Measurements from ENCODE around the gene METTL26. TPM values are rescaled to one million over a fixed set of nuclear protein-coding genes. Genes with fewer than 3 reads are reported as not detected.

METTL26 gene
- total and polyA plus RNA-seq, 9 of the 15 experiments (the other 6 are each of a cell fraction or from before 2014, with no cell fraction given), result 7.3 to 262 (median 80.9) TPM

DNA sequence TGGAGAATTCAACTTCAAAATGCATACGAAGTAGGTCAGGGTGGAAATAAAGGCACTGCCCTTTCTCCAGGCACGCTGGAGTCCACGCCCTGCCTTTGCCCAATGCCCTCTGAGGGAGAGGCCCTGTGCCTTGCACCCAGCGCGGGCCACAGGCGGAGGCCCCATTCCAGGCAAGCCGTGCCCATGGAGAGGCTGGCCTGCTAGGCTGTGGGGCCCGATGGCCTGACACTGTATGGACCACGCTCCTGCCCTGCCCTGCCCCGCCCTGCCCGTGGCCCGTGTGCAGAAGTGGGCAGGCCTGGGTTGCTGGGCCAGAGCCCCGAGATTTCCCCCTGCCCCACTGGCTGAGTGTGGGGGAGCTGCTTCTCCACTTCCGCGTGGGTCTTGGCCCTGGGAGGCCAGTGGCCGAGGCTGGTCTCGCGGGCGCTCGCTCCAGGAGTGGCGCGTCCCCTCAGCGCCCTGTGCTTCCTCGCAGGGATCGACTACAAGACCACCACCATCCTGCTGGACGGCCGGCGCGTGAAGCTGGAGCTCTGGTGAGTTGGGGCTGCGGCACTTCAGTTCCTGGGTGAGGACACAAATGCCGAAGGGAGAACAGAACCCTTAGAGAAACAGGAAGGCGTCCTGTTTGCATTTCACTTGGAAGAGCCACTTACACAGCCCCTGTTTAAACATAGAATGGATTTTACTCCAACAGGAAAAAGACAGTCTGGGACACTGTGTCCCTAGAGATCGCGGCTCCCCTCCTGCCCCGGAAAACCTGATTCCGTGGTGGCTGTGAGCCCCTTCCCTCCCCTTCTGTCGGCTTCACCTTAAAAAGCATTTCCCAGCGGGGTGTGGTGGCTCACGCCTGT lies 19.1 kb downstream of the METTL26 start (continued):
- TF ChIP-seq, protein P1, sequence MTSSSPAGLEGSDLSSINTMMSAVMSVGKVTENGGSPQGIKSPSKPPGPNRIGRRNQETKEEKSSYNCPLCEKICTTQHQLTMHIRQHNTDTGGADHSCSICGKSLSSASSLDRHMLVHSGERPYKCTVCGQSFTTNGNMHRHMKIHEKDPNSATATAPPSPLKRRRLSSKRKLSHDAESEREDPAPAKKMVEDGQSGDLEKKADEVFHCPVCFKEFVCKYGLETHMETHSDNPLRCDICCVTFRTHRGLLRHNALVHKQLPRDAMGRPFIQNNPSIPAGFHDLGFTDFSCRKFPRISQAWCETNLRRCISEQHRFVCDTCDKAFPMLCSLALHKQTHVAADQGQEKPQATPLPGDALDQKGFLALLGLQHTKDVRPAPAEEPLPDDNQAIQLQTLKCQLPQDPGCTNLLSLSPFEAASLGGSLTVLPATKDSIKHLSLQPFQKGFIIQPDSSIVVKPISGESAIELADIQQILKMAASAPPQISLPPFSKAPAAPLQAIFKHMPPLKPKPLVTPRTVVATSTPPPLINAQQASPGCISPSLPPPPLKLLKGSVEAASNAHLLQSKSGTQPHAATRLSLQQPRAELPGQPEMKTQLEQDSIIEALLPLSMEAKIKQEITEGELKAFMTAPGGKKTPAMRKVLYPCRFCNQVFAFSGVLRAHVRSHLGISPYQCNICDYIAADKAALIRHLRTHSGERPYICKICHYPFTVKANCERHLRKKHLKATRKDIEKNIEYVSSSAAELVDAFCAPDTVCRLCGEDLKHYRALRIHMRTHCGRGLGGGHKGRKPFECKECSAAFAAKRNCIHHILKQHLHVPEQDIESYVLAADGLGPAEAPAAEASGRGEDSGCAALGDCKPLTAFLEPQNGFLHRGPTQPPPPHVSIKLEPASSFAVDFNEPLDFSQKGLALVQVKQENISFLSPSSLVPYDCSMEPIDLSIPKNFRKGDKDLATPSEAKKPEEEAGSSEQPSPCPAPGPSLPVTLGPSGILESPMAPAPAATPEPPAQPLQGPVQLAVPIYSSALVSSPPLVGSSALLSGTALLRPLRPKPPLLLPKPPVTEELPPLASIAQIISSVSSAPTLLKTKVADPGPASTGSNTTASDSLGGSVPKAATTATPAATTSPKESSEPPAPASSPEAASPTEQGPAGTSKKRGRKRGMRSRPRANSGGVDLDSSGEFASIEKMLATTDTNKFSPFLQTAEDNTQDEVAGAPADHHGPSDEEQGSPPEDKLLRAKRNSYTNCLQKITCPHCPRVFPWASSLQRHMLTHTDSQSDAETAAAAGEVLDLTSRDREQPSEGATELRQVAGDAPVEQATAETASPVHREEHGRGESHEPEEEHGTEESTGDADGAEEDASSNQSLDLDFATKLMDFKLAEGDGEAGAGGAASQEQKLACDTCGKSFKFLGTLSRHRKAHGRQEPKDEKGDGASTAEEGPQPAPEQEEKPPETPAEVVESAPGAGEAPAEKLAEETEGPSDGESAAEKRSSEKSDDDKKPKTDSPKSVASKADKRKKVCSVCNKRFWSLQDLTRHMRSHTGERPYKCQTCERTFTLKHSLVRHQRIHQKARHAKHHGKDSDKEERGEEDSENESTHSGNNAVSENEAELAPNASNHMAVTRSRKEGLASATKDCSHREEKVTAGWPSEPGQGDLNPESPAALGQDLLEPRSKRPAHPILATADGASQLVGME (CRISPR knock-in tag; IDR thresholded peaks at IDR 0.05), result no peak

DNA sequence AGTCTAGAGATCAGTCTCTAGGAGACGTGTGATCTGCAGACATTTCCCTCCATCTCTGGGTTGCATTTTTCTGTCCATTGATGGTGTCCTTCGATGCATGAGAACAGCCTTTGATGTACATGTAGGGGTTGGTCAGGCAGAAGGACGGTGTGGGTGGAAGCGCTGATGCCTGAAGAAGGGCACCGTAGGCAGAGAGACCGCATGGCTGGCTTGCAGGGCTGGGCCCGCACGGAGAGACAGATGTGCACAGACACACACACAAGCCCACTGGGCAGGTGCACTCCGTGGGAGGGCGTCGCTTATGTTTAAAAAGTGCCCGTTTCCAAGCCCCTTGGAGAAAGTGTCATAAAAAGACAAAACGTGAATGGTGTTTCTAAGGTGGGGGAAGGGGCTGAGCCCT lies 21.0 kb downstream of the METTL26 start:
- ATAC-seq, result no peak
- TF ChIP-seq SRSF9 (IDR thresholded peaks at IDR 0.05; ENCODE audit: borderline replicate concordance, low read depth, low read length), result no peak
- TF ChIP-seq NFIC (IDR thresholded peaks at IDR 0.05), result no peak
- TF ChIP-seq U2AF1 (optimal IDR thresholded peaks at IDR 0.05; ENCODE audit: low read depth, low read length), result no peak
- TF ChIP-seq CBX1 (IDR thresholded peaks at IDR 0.05; ENCODE audit: low read depth), result no peak
- TF ChIP-seq RBM25 (IDR thresholded peaks at IDR 0.05; ENCODE audit: low read depth, low read length, severe bottlenecking), result no peak
- TF ChIP-seq ETV5 (CRISPR knock-in tag; IDR thresholded peaks at IDR 0.05; ENCODE audit: low read depth), result no peak
- no peak for TF ChIP-seq KDM4B (IDR thresholded peaks at IDR 0.05; ENCODE audit: borderline replicate concordance in 2 of 2, low read depth in 1 of 2)
- TF ChIP-seq, protein P2, sequence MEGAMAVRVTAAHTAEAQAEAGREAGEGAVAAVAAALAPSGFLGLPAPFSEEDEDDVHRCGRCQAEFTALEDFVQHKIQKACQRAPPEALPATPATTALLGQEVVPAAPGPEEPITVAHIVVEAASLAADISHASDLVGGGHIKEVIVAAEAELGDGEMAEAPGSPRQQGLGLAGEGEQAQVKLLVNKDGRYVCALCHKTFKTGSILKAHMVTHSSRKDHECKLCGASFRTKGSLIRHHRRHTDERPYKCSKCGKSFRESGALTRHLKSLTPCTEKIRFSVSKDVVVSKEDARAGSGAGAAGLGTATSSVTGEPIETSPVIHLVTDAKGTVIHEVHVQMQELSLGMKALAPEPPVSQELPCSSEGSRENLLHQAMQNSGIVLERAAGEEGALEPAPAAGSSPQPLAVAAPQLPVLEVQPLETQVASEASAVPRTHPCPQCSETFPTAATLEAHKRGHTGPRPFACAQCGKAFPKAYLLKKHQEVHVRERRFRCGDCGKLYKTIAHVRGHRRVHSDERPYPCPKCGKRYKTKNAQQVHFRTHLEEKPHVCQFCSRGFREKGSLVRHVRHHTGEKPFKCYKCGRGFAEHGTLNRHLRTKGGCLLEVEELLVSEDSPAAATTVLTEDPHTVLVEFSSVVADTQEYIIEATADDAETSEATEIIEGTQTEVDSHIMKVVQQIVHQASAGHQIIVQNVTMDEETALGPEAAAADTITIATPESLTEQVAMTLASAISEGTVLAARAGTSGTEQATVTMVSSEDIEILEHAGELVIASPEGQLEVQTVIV (CRISPR knock-in tag; IDR thresholded peaks at IDR 0.05; ENCODE audit: borderline replicate concordance), result no peak
- TF ChIP-seq ETV1 (tag; conservative IDR thresholded peaks at IDR 0.05; ENCODE audit: low read depth), result no peak
- TF ChIP-seq RCOR1 (IDR thresholded peaks at IDR 0.05; ENCODE audit: borderline replicate concordance in 1 of 2, low read depth in 2 of 2, low read length in 2 of 2), result no peak

More for the DNA sequence above, 21.0 kb downstream of the METTL26 start:
- WGBS (ENCODE audit: insufficient coverage, low coverage, missing lambda C conversion rate), result 83% methylated on average over 13 of the region's 13 CpGs
- Histone ChIP-seq H3K36me3 (ENCODE audit: control insufficient read depth, insufficient read depth, low read length) (peaks cover 6% of the 10 kb centered on the region; the same call in 1 of the 3 replicates), H3K27ac (ENCODE audit: extremely low read depth, low read depth, low read length) (no peak overlapping the region; the same call in 2 of the 3 replicates), H3K9me1 (ENCODE audit: control insufficient read depth, insufficient read depth, low read length) (no peaks in the 10 kb centered on the region), H2AFZ (ENCODE audit: low read depth, low read length) (no peak overlapping the region), H3K27me3 (ENCODE audit: control insufficient read depth in 2 of 2, insufficient read depth in 2 of 2, low read length in 2 of 2) (no peaks in the 10 kb centered on the region), H3K79me2 (ENCODE audit: control insufficient read depth, insufficient read depth, low read length) (peaks cover 3% of the 10 kb centered on the region; the same call in 2 of the 3 replicates), H3K4me1 (replicated peaks in 1 of 2; ENCODE audit: control insufficient read depth in 2 of 2, insufficient read depth in 2 of 2, low read length in 2 of 2) (peaks cover 0 to 29% of the 10 kb centered on the region in 2 experiments; a peak in 2 of 5 replicates), H3K4me3 (no peak overlapping the region), H3K9me3 (replicated peaks; ENCODE audit: control insufficient read depth, insufficient read depth, low read depth, low read length) (0 out of 2 replicates have a peak, but pooled peaks cover 4% of the 10 kb centered on the region), H4K20me1 (replicated peaks; ENCODE audit: control insufficient read depth, insufficient read depth, low read length) (no peaks in the 10 kb centered on the region), H3K4me2 (ENCODE audit: insufficient read depth, low read length) (no peak overlapping the region), H3K9ac (ENCODE audit: insufficient read depth in 1 of 2, low read depth in 2 of 2, low read length in 2 of 2) (no peak overlapping the region)
- intact Hi-C loops (cut with micrococcal nuclease) (no loop called here), in situ Hi-C loops (cut with MboI) (no loop called here)
- FAIRE-seq, result no peak
- ChIA-PET POLR2A (no interaction called here), CTCF (ENCODE audit: low intra/inter-chr PET ratio) (no interaction called here)
- BruUV-seq (replicated peaks), result no TSS peak
- no peak for DNase-seq (ENCODE audit: extremely low read depth in 1 of 4, low spot score in 3 of 4)
